OCI-M1 (cell line): ENCODE results near the gene SRP68.
"Not testable (repeated sequence)": the region's sequence is repeated elsewhere in the genome, so short reads cannot be mapped to it uniquely, and the experiment has no call there.

ENCODE experiments used
- DNase-seq: peaks from one replicate; lab custom pipeline; 2025; lab: John Stamatoyannopoulos, UW

The SRP68 gene

GRCh38 chr17:76046064-76046463 is 26.3 kb downstream of the SRP68 start:
- DNase-seq, result no peak

DNA sequence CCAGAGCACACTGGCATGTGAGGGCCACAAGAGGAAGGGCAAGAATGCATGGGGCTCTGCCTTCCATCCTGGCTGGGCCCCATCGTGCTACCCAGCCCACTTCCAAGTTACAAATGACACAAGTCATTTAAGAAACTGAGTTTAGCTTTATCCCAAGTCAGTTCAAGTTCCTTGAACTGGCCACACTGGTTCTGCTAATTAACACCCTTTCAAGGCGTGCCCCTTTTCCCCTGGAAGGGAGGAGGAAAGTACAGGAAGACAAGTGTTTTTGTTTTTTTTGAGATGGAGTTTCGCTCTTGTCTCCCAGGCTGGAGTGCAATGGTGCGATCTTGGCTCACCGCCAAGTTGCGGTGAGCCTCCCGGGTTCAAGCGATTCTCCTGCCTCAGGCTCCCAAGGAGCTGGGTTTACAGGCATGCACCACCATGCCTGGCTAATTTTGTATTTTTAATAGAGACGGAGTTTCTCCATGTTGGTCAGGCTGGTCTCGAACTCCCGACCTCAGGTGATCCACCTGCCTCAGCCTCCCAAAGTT is 27.8 kb downstream of the SRP68 start:
- DNase-seq, result not testable (repeated sequence)

GRCh38 chr17:76042868-76043267 is 29.4 kb downstream of the SRP68 start:
- DNase-seq, result not testable (repeated sequence)

DNA sequence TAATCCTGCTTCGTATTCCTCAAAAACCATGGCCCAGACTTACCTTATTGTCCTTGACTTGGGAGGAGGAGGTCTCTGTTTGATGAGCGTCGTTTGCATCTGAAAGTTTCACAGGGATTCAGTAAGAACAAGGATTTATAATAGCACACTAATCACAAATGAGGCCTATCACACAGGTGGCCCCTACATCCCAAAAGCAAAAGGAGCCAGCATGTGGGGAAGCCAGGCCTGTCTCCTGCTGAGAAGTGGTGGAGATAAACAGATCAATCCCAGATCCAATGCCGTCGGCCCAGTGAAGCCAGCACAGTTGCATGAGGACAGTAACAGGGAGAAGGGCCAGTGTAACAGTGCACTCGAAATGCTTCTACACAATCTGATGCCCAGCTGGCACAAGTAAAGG is 31.9 kb downstream of the SRP68 start:
- no peak for DNase-seq

DNA sequence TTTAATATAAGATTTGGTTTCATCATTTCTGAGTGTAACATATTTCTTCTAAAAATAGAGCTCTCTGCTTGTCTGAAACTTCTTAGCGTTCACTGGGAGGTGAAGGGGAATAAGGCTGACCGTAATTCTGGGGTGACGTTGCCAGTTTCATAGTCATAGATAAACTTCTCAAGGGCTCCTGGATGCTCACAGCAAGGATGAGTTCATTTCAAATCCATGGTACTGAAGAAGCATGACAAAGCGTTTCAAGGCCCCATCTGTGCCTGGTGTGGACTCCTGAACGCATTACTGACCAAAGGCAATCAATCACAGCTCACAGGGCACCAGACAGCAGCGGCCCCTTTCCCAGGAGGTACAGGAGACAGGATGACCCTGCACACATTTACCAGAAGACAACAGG is 33.2 kb downstream of the SRP68 start:
- no peak for DNase-seq

- DNase-seq, result no peak
These were observed 34.3 kb downstream of the SRP68 start for GRCh38 chr17:76038050-76038449.

- DNase-seq, result no peak
These were observed 35.6 kb downstream of the SRP68 start for GRCh38 chr17:76036497-76037261.

DNA sequence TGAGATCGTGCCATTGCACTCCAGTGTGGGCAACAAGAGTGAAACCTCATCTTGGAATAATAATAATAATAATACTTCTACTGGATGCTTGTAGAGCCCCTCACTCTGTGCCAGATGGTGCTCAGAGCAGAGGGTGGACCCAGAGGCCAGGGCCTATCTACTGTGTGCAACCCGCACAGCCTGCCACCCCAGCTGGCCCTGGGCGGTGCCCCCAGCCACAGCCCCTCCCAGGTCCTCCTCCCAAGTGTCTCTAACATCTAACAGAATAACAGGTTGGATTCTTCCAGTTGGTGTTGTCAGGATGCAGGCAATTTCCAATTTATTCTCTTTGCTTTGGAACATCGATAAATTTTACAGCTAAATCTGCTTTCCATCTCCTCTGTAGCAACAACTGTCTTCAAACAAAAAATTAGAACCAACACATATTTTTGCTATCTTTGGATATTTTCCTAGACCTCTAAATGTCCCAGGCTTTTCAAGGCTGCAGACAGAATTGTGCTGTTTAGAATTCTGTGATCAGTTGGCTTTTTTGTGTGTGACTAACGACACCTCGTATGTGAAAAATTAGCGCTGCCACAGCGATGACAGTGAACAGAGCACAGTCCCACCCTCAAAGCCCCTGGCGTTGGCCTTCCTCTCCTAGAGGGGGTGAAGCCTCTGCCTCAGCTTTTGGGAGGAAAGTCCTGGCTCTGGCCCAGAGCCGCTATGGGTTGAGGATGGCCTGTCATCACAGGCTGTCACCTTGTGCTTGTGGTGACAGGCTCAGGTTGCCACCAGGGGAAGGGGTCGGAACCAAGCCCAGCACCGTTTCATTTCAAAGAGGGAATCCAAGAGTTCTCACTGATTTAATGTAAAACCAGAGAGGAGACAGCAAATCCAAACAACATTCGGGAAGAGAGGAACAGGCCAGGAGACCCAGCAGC is 37.6 kb downstream of the SRP68 start:
- DNase-seq, result no peak

DNA sequence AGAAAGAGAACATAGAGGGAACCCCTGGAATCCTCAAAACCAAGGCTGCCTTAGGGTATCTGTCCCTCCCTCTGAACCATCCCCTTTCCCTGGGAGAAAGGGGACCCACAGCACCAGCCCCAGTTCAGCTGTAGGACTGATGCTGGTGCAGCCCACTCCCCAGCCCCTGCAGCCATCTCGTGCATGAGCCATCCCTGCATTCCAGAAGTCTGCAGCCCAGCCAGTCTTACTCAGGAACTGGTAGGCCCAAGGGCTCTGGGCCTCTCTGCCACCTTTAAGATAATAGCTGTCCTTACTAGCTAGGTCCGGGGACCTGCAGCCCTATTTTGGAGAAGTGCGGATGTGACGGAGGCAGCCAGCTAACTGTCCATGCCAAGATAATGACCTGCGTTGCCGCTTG is 39.2 kb downstream of the SRP68 start:
- DNase-seq, result no peak

GRCh38 chr17:76032780-76033108 is 39.6 kb downstream of the SRP68 start:
- DNase-seq, result no peak

DNA sequence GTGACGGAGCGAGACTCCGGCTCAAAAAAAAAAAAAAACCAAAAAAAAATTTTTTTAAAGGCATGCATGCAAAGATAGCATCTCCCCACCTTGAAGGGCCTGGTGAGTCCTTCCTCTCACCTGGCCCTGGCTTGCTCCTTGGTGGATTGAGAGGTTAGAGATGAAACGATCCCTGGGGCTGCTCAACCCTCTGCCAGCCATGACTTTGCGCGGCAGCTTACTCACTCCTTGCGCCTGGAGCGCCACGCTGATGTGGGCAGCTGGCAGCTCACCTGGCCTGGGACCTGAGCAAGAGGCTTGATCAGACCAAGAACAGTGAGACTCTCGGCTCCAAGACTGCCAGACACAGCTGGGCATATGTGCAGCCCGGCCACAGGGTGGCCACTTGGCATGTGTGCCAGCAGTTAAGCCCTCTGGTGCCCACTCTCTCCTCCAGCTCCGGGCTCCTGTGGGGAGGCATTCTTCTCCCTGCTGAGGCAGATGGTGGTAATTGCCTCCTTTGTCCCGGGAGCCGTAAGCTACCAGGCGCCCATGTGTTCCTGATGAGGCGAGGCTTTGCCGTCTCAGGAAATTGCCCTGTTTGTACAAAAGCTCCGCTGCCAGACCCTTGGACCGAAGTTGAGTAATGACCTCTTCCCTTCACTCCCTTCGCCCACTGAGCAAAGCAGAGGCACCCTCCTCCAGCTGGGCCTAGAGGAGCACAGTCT is 40.1 kb downstream of the SRP68 start:
- no peak for DNase-seq

- no peak for DNase-seq
These were observed 45.0 kb downstream of the SRP68 start, which contains the start of gene EVPL for GRCh38 chr17:76027159-76027839. Gene EVPL, minus strand, starts transcription at chr17:76027306. Its CDS starts 108 bp downstream, at chr17:76027198.

GRCh38 chr17:76026714-76027158 is 45.6 kb downstream of the SRP68 start:
- DNase-seq, result no peak

DNA sequence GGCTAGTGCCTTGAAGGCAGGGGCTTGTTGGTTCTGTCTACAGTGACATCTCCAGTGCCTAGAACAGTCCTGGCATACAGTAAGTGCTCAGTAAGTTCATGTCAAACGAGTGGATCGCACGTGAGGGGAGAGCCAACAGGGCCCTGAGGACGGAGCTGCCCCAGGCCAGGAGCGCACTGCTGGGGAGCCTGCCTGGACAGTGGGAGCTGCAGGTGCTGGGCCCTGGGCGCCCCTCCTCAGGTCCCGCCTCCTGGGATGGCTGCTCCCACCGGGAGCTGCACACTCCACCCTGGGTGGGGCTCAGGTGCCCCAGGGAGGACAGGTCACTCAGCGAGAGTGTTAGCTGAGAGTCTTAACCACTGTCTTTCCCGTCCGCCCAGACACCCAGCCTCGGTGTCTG is 47.0 kb downstream of the SRP68 start:
- DNase-seq, result no peak

GRCh38 chr17:76024353-76024752 is 48.0 kb downstream of the SRP68 start:
- no peak for DNase-seq

DNA sequence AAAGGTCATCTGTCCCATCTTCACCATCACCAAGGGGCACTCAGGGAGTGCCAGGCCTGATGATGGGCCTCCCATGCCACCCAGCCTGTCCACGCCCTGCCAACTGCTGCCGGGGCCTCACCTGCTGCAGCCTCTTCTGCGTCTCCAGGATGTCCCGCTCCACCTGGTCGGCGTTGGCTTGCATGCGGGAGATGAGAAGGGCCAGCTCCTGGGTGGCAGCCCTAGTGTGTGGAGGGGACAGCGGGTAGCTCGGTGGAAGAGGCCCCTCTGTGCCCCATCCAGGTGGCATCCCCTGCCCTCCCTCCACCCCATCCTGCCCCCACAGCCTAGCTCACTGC is 48.4 kb downstream of the SRP68 start:
- DNase-seq, result no peak

DNA sequence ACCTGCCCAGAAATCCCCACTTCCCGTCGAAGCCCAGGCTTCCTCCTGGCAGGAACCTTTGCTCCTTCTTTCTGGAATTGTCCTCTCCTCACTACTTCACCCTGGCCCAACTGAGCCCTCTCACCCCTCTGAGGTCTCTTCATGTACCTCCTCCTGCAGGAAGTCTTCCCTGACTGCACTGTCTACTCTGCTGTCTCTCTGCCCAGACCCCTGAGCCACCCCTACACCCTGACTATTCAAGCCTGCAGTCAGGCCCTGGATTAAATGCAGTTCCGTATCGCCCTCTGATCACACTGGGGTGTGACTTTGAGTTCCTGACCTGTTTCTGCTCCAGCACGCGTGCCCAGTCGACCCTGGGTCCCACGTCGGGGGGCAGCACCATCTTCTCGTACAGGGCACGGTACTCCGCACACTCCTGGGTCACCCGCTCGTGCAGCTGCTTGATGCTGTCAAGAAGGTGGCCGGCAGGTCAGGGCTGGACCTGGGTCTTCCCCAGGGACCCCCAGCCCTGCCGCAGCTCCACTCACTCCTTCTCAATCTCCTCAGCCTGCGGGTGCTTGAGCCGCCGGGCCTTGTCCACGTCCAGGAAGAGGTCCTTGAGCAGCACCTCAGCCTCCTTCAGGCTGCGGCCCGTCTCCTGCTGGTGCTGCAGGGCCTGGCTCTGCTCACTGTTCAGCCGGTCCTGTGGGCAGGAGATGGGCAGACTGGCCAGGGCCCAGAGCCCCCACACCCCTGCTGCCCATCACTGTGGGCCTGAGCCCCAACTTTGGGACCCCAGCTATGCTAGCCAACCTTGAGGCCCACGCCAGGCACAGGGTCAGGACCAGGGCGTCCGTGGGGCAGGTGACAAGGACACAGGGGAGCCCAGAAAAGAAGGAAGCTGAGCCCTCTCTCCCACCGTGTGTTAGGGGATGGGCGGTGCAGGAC is 49.1 kb downstream of the SRP68 start:
- no peak for DNase-seq

DNA sequence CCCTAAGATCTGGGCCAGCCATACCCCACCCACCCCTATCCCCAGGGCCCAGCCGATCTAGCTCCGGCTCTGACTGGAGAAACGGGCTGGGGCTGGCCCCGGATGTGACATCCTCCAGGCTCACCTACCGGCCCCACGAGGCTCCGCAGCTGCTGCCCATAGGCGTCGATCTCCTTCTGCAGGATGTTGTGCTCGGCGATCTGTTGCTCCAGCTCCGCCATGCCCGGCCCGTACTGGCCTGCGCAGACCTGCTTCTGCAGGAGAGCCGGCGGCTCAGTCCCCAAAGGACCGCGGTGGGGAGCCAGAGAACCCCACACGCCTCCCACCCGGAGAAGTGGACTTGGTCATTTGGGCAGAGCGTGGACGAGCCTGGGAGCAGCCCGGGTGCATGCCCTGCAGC is 50.0 kb downstream of the SRP68 start:
- no peak for DNase-seq

GRCh38 chr17:76019833-76020467 is 52.4 kb downstream of the SRP68 start:
- DNase-seq, result no peak

DNA sequence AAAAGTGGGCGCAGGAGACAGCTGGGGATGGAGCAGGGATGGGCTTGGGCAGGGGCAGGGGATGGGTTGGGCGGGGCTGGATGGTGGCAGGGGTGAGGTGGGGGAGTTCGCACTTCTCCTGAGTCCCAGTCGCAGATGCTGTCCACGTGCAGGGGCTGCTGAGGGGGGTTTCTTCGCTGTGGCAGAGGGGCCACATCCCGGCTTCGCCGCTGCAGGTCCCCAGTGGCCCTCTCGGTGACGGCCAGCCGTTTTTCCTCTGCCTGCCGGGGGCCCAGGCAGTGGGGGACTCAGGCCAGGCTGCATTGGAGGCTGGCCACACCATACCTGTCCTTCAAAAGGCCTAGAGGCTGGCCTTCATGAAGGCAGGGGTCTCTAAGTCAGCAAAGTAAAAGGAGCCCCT is 53.5 kb downstream of the SRP68 start:
- no peak for DNase-seq
